ENCODE results near the gene CAPN13. TPM values are rescaled to one million over a fixed set of nuclear protein-coding genes. Genes with fewer than 3 reads are reported as not detected.

CAPN13 gene
- not detected in 2 replicates for total RNA-seq

GRCh38 chr2:30807249-30807648 lies at the start of gene CAPN13:
TSS of gene CAPN13 (minus strand) at chr2:30807446. CDS start at chr2:30787325, 20,121 bp downstream.

